ENCODE data around the gene SUN3. TPM values are rescaled to one million over a fixed set of nuclear protein-coding genes. Genes with fewer than 3 reads are reported as not detected.

SUN3 gene
- total and polyA plus RNA-seq, 11 donors, result not detected

DNA sequence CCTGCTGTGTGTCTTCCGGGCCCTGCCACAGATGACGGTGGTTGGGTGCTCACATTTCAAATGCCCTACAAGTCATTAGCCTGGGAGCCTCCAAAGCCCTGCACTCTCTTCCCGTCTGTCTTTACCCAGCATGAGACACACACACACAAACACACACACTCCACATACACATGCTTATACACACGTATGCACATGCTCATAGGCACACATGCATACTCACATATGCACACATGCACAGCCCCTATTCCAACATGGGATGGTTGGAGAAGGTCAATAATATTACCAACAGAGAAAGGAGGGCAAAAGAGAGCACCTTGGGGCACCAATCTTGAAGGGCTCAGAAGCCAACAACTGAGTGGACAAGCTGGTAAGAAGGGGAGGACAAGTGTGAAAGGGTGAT is 19.0 kb downstream of the SUN3 start:
- intact Hi-C loops (cut with DNase I), result loop anchor here in 1 of 10 donors (10.0 kb wide), 1 partner anchor 55 kb away; no protein-coding TSS in a partner anchor
- ATAC-seq (no peak), DNase-seq (no peak)
- Histone ChIP-seq H3K27me3 (peaks cover 0 to 4% (median 0%) of the 10 kb centered on the region in 9 donors), H3K4me1 (no peaks in the 10 kb centered on the region), H3K9me3 (peaks cover 0 to 3% (median 0%) of the 10 kb centered on the region in 12 donors), H3K4me3 (no peak overlapping the region), H3K36me3 (no peaks in the 10 kb centered on the region), H3K27ac (no peak overlapping the region)
- TF ChIP-seq POLR2A (IDR thresholded peaks at IDR 0.05), result no peak
- TF ChIP-seq, protein P1, sequence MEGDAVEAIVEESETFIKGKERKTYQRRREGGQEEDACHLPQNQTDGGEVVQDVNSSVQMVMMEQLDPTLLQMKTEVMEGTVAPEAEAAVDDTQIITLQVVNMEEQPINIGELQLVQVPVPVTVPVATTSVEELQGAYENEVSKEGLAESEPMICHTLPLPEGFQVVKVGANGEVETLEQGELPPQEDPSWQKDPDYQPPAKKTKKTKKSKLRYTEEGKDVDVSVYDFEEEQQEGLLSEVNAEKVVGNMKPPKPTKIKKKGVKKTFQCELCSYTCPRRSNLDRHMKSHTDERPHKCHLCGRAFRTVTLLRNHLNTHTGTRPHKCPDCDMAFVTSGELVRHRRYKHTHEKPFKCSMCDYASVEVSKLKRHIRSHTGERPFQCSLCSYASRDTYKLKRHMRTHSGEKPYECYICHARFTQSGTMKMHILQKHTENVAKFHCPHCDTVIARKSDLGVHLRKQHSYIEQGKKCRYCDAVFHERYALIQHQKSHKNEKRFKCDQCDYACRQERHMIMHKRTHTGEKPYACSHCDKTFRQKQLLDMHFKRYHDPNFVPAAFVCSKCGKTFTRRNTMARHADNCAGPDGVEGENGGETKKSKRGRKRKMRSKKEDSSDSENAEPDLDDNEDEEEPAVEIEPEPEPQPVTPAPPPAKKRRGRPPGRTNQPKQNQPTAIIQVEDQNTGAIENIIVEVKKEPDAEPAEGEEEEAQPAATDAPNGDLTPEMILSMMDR (IDR thresholded peaks at IDR 0.05), result no peak
- 86 to 98% (median 93%) methylated on average over 3 to 4 of the region's 4 CpGs for WGBS, 4 donors

GRCh38 chr7:48009257-48009656 is 19.6 kb downstream of the SUN3 start:
- WGBS, 4 donors, result 83 to 91% (median 88%) methylated on average over 4 of the region's 4 CpGs
- Histone ChIP-seq H3K36me3 (no peaks in the 10 kb centered on the region), H3K9me3 (peaks cover 0 to 3% (median 0%) of the 10 kb centered on the region in 12 donors), H3K27me3 (peaks cover 0 to 4% (median 0%) of the 10 kb centered on the region in 9 donors), H3K4me3 (no peak overlapping the region), H3K27ac (no peak overlapping the region), H3K4me1 (no peaks in the 10 kb centered on the region)
- DNase-seq (no peak), ATAC-seq (no peak)
- intact Hi-C loops (cut with DNase I), result no loop called here
- TF ChIP-seq POLR2A (IDR thresholded peaks at IDR 0.05), result no peak
- TF ChIP-seq, protein P1 (IDR thresholded peaks at IDR 0.05), result no peak

DNA sequence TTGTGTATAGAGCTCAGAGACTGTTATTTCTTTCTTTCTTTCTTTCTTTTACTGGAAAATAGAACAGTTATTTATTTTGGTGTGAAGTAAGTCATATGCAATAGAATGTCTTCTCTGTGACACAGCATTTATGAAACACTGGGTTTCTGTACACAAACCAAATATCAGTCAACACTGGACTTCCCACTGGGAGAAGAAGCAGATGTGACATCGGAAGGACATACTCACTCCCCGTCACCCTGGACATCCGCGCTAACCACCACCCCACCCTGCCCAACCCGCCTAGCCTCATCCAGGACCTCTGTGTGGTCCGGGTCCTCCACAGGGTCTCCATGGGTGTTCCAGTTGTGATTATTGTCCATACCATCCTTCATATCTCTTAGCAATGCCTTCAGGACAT is 22.0 kb downstream of the SUN3 start:
- peaks cover 0 to 4% (median 0%) of the 10 kb centered on the region in 9 donors for H3K27me3 ChIP-seq
- H3K9me3 ChIP-seq, result peaks cover 0 to 6% (median 0%) of the 10 kb centered on the region in 12 donors
- 66 to 88% (median 80%) methylated on average over 6 of the region's 6 CpGs for WGBS, 4 donors
- H3K4me1 ChIP-seq, result no peaks in the 10 kb centered on the region
- TF ChIP-seq POLR2A (IDR thresholded peaks at IDR 0.05), result no peak
- TF ChIP-seq, protein P1 (IDR thresholded peaks at IDR 0.05), result no peak
- no peaks in the 10 kb centered on the region for H3K36me3 ChIP-seq
- ATAC-seq (no peak), DNase-seq (no peak)
- intact Hi-C loops (cut with DNase I), result no loop called here
- H3K27ac ChIP-seq, result no peak overlapping the region
- H3K4me3 ChIP-seq, result no peak overlapping the region

GRCh38 chr7:48004638-48005037 is 24.3 kb downstream of the SUN3 start:
- Histone ChIP-seq H3K27ac (no peak overlapping the region), H3K36me3 (no peaks in the 10 kb centered on the region), H3K4me1 (no peaks in the 10 kb centered on the region), H3K9me3 (peaks cover 0 to 6% (median 0%) of the 10 kb centered on the region in 12 donors), H3K27me3 (peaks cover 0 to 4% (median 0%) of the 10 kb centered on the region in 9 donors), H3K4me3 (no peak overlapping the region)
- WGBS, 4 donors, result 36 to 53% (median 50%) methylated on average over 5 of the region's 5 CpGs
- intact Hi-C loops (cut with DNase I), result no loop called here
- ATAC-seq (no peak), DNase-seq (no peak)
- TF ChIP-seq, protein P1 (IDR thresholded peaks at IDR 0.05), result no peak
- TF ChIP-seq POLR2A (IDR thresholded peaks at IDR 0.05), result no peak

Measured in heart left ventricle (tissue), 16 donors.